K562 (cell line): ENCODE results near the gene SEPTIN8. TPM values are rescaled to one million over a fixed set of nuclear protein-coding genes. Genes with fewer than 3 reads are reported as not detected.

Experiments
- ATAC-seq: fragments of 200-7000 bp; cut with Tn5 transposase; 3 replicates; pipeline ENCODE4 v1.9.1; 2020; ENCODE audit warnings: moderate library complexity
- BruUV-seq: library from RNA; stranded (reverse); fragments of 400-500 nt; replicated peaks from 2 replicates; lab custom pipeline; 2021; lab: Mats Ljungman, UMichigan
- CTCF ChIA-PET: fragments of 300-600 bp; formaldehyde crosslinking; extraction: SDS; loops from one replicate; lab custom pipeline; 2021; ENCODE audit warnings: low intra/inter-chr PET ratio; lab: Yijun Ruan, JAX
- POLR2A ChIA-PET: fragments of 300-600, 350-650 bp; sonication (Branson Sonifier 250); formaldehyde crosslinking; extraction: SDS; loops from one replicate; lab custom pipeline; 2021; ENCODE audit warnings: antibody characterized with exemption, inconsistent platforms; lab: Yijun Ruan, JAX
- DNase-seq, 4 experiments: peaks; one replicate each; pipeline versions ENCODE4 v3.0.0 to v3.0.0-alpha.2; 2011 to 2018; ENCODE audit warnings: low spot score in 3 of 4, mixed read lengths in 3 of 4; ENCODE audit errors: extremely low read depth in 1 of 4
- FAIRE-seq: peaks from 2 replicates; lab custom pipeline; 2011; peaks lifted over from hg19 to GRCh38; lab: Jason Lieb, UNC
- H2AFZ ChIP-seq: 2 replicates; pipeline ENCODE4 v1.6.0; 2011; ENCODE audit warnings: low read depth, low read length, control low read depth, inconsistent platforms
- H3K27ac ChIP-seq: fragments of 200-600 bp; 3 replicates; pipeline ENCODE4 v1.8.0; 2011; ENCODE audit warnings: low read depth, mild to moderate bottlenecking, control low read depth, inconsistent platforms, low read length, moderate library complexity, mixed read lengths; ENCODE audit errors: extremely low read depth
- H3K27me3 ChIP-seq, 2 experiments: fragments of 300-600 bp in 1 of 2; 2 replicates in 1 of 2; 3 replicates in 1 of 2; pipeline versions ENCODE4 v1.6.0 to v1.8.0; 2011; ENCODE audit warnings: inconsistent platforms in 2 of 2, low read length in 2 of 2, mild to moderate bottlenecking in 1 of 2, mixed read lengths in 1 of 2, moderate library complexity in 1 of 2; ENCODE audit not compliant: control insufficient read depth in 2 of 2, insufficient read depth in 2 of 2
- H3K36me3 ChIP-seq: fragments of 300-600 bp; 3 replicates; pipeline ENCODE4 v1.8.0; 2011; ENCODE audit warnings: mild to moderate bottlenecking, low read length, inconsistent platforms; ENCODE audit not compliant: control insufficient read depth, insufficient read depth
- H3K4me1 ChIP-seq, 2 experiments: fragments of 200-600 bp in 1 of 2; replicated peaks in 1 of 2; 2 replicates in 1 of 2; 3 replicates in 1 of 2; pipeline versions ENCODE4 v1.5.1 to v1.8.0; 2011; ENCODE audit warnings: inconsistent platforms in 2 of 2, low read length in 2 of 2, mild to moderate bottlenecking in 1 of 2, mixed read lengths in 1 of 2, moderate library complexity in 1 of 2; ENCODE audit not compliant: control insufficient read depth in 2 of 2, insufficient read depth in 2 of 2
- H3K4me2 ChIP-seq: 2 replicates; pipeline ENCODE4 v1.6.1; 2011; ENCODE audit warnings: low read length, control low read depth, inconsistent platforms, mixed read lengths; ENCODE audit not compliant: insufficient read depth
- H3K4me3 ChIP-seq: fragments of 200-600 bp; sonication (generic), shearing (Covaris generic); 2 replicates; pipeline ENCODE4 v1.5.1; 2016; ENCODE audit warnings: control low read depth, inconsistent platforms
- H3K79me2 ChIP-seq: fragments of 200-600 bp; 3 replicates; pipeline ENCODE4 v1.8.0; 2011; ENCODE audit warnings: low read length, inconsistent platforms; ENCODE audit not compliant: control insufficient read depth, insufficient read depth
- H3K9ac ChIP-seq, 2 experiments: 2 replicates each; pipeline versions ENCODE4 v1.6.0 to v1.6.1; 2011; ENCODE audit warnings: low read depth in 2 of 2, low read length in 2 of 2, control low read depth in 1 of 2, inconsistent platforms in 1 of 2, mild to moderate bottlenecking in 1 of 2, mixed read lengths in 1 of 2; ENCODE audit not compliant: insufficient read depth in 1 of 2
- H3K9me1 ChIP-seq: one replicate; pipeline ENCODE4 v1.6.0; 2011; ENCODE audit warnings: inconsistent platforms, mild to moderate bottlenecking, low read length, moderate library complexity; ENCODE audit not compliant: control insufficient read depth, insufficient read depth
- H3K9me3 ChIP-seq: replicated peaks from 2 replicates; pipeline ENCODE4 v1.5.1; 2011; ENCODE audit warnings: low read depth, low read length, inconsistent platforms; ENCODE audit not compliant: control insufficient read depth, insufficient read depth
- H4K20me1 ChIP-seq: replicated peaks from 2 replicates; pipeline ENCODE4 v1.6.1; 2011; ENCODE audit warnings: low read length, inconsistent platforms, mixed read lengths; ENCODE audit not compliant: control insufficient read depth, insufficient read depth
- E4F1 ChIP-seq: fragments of 250-450 bp; sonication (Bioruptor Pico); IDR thresholded peaks from 2 replicates; pipeline ENCODE4 v1.5.0; 2021; ENCODE audit warnings: mild to moderate bottlenecking, borderline replicate concordance
- HDGF ChIP-seq: fragments of 450-650 bp; IDR thresholded peaks from 2 replicates; pipeline ENCODE4 v1.6.1; 2016
- NFIC ChIP-seq: fragments of 450-650 bp; IDR thresholded peaks from 2 replicates; pipeline ENCODE4 v1.6.1; 2017; ENCODE audit warnings: mild to moderate bottlenecking, inconsistent platforms
- STAT6 ChIP-seq: sonication (generic); formaldehyde crosslinking; IDR thresholded peaks from 2 replicates; pipeline ENCODE4 v1.8.1; 2023; ENCODE audit warnings: mild to moderate bottlenecking, missing genetic modification reagents
- ZFP91 ChIP-seq: sonication (generic); formaldehyde crosslinking; IDR thresholded peaks from 2 replicates; pipeline ENCODE4 v1.8.0; 2022; ENCODE audit warnings: mild to moderate bottlenecking, missing genetic modification reagents
- ZNF311 ChIP-seq: fragments of 250-450 bp; sonication (Bioruptor Pico); IDR thresholded peaks from 2 replicates; pipeline ENCODE4 v1.4.0; 2020; ENCODE audit warnings: mild to moderate bottlenecking, moderate library complexity
- WGBS: fragments of 100-300 bp; shearing (Covaris generic); methylation state at CpG from one replicate; pipeline ENCODE4 v1.1.6; 2016; ENCODE audit warnings: low coverage, mixed read lengths; ENCODE audit not compliant: insufficient coverage; ENCODE audit errors: missing lambda C conversion rate; 5-methylcytosine and 5-hydroxymethylcytosine counted together
- in situ Hi-C: fragments of 300-500 bp; cut with MboI; formaldehyde crosslinking; loops from 4 replicates; pipeline ENCODE4 v1.15.0; 2018; ENCODE audit warnings: inconsistent platforms, mixed read lengths
- intact Hi-C: fragments of 100-400 bp; cut with micrococcal nuclease; formaldehyde crosslinking; loops from 2 replicates; pipeline ENCODE4 v1.14.2; 2022
- polyA plus RNA-seq, 8 experiments: library from polyadenylated mRNA; depleted of rRNA in 4 of 8; stranded (reverse) in 5 of 8; unstranded in 3 of 8; fragments of >200 nt; fragmentation: Nextera tagmentation in 2 of 8; fragmentation: Illumina TruSeq in 1 of 8; extraction: Ambion mirVana in 2 of 8; extraction: Trizol in 1 of 8; gene quantifications; 2 replicates each; pipeline versions ENCODE4 v1.2.1 to v1.2.3, GENCODE V29; 2011 to 2014; ENCODE audit warnings: inconsistent platforms in 1 of 8, missing spikeins in 1 of 8
- total RNA-seq, 7 experiments: library from RNA; depleted of rRNA in 6 of 7; stranded (reverse); fragments of >200 nt in 6 of 7; fragmentation: Illumina TruSeq in 2 of 7; extraction: Trizol in 2 of 7; gene quantifications; 2 replicates each; pipeline versions ENCODE4 v1.2.1 to v1.2.3, GENCODE V29; 2011 to 2021; ENCODE audit warnings: low replicate concordance in 1 of 7

Gene SEPTIN8
- total and polyA plus RNA-seq, 9 of the 15 experiments (the other 6 are each of a cell fraction or from before 2014, with no cell fraction given), result 19.3 to 142 (median 101) TPM

GRCh38 chr5:132737982-132738681 lies 38.9 kb downstream of the SEPTIN8 start:
- DNase-seq (peak in 1 of 4 experiments; percentile 23), FAIRE-seq (no peak), ATAC-seq (no peak)
- peak overlapping the region in 1 of 2 experiments; percentile 43; a peak in 2 of 4 replicates for H3K9ac ChIP-seq
- H3K79me2 ChIP-seq, result no peaks in the 10 kb centered on the region
- 20% methylated on average over 9 of the region's 9 CpGs for WGBS
- intact Hi-C loops (loop anchor here (5.0 kb wide), 1 partner anchor 76 kb away; no protein-coding TSS in a partner anchor), in situ Hi-C loops (no loop called here)
- ChIA-PET POLR2A (interaction anchor here (0.6 to 2.7 kb wide), 13 partner anchors 9 to 91 kb away, joined by 3 to 20 read pairs (median 3); partner anchors contain the start of gene CCNI2), CTCF (no interaction called here)
- no peaks in the 10 kb centered on the region for H3K27me3 ChIP-seq
- H3K36me3 ChIP-seq, result no peaks in the 10 kb centered on the region
- no peak overlapping the region; the same call in 2 of the 3 replicates for H3K27ac ChIP-seq
- H4K20me1 ChIP-seq, result no peaks in the 10 kb centered on the region
- TF ChIP-seq ZNF311 (CRISPR knock-in tag), result 0 out of 2 replicates have a peak, but pooled peaks have one; percentile 12
- TF ChIP-seq HDGF, result no peak
- 0 out of 2 replicates have a peak, but pooled peaks have one; percentile 15 for TF ChIP-seq ZFP91
- TF ChIP-seq NFIC, result peak; percentile 72
- TF ChIP-seq E4F1 (CRISPR knock-in tag), result no peak
- 0 out of 2 replicates have a peak, but pooled peaks have one; percentile 1 for TF ChIP-seq STAT6 (CRISPR knock-in tag)
- peak overlapping the region; percentile 86 for H3K4me2 ChIP-seq
- no TSS peak for BruUV-seq
- peak overlapping the region; percentile 95 for H2AFZ ChIP-seq
- H3K9me1 ChIP-seq, result no peaks in the 10 kb centered on the region
- H3K9me3 ChIP-seq, result no peaks in the 10 kb centered on the region
- peak overlapping the region; percentile 84 for H3K4me3 ChIP-seq
- peaks cover 10 to 16% of the 10 kb centered on the region in 2 experiments; a peak in 4 of 5 replicates for H3K4me1 ChIP-seq
